ENCODE data around the gene TSPAN4.

Gene TSPAN4

DNA sequence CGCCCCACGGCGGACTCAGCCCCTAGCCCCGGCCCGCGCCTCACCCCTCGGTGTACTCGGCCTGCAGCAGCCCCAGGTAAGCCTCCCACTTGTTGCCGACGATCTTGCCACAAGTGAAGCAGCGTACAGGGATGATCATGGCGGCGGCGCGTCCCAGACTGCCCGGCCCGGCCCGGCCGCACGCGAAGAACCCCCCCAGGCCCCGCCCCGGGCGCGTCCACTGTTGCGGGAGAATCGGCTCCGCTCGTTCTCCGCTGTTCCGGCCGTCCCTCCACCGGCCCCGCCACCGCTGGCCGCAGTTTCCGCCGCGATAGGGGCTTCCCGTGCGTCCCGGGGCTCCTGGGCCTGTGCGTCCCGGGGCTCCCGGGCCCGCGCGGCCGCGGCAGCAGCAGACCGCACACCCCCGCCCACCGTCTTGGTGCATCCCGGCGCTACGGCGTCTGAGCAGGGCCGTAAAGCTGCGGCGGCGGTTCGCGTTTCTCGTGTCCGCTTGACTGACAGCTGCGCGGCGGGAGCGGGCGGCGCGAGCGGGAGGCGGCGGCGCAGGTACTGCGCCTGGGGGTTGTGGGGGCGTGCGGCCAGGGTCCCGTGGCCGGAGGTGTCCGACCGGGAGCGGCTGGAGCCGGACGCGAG lies at the start of gene TSPAN4, which contains the start of gene POLR2L:
TSS of gene TSPAN4 (plus strand) at position 483 of the 633 bp plus-strand sequence. CDS start 7,453 bp downstream, outside the sequence.
TSS of gene POLR2L (minus strand) at position 160 of the 633 bp plus-strand sequence. CDS start at position 139, 21 bp downstream.
- peak; percentile 82 to 86 (median 82) for DNase-seq

GRCh38 chr11:792873-793272 lies 49.8 kb upstream of the TSPAN4 start:
- DNase-seq, result no peak

GRCh38 chr11:793556-793955 lies 49.1 kb upstream of the TSPAN4 start:
- DNase-seq, result no peak

DNA sequence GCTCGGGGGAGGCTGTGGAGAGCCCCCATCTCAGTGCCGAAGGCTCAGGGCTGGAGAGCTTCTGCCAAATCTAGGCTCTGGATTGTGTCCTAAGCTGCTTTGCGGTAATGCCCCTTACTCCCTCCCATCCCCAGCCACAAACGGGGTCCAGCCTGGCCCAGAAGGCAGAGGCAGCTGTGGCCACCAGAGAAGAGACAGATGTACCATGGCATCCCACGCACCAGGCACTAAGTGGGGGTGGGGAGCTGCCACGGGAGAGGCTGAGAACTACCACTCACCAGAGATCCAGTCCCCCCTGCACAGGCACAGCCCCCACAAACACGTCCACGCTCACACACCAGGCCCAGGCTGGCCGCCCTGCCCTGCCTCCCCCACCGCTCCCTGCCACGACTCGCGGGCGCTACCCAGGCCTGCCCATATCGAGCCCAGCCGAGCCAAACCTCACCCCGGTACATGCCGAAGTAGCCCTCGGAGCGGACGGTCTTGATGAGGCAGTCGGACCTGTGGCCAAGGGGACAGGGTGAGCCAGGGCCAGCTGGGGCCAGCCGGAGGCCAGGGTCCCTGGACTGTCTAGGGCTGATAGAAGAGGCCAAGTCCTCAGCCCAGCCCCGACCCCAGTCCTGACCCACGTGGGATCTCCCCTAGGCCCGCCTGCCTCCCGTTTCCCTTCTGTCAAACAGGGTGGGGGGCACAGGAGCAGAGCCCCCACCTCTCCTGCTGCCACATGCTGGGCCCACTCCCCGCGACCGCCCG lies 48.5 kb upstream of the TSPAN4 start:
- no peak for DNase-seq

GRCh38 chr11:794766-795633 lies 47.7 kb upstream of the TSPAN4 start:
- no peak for DNase-seq

GRCh38 chr11:795634-796564 lies 46.8 kb upstream of the TSPAN4 start:
- DNase-seq, result peak; percentile 74 to 84 (median 76)

DNA sequence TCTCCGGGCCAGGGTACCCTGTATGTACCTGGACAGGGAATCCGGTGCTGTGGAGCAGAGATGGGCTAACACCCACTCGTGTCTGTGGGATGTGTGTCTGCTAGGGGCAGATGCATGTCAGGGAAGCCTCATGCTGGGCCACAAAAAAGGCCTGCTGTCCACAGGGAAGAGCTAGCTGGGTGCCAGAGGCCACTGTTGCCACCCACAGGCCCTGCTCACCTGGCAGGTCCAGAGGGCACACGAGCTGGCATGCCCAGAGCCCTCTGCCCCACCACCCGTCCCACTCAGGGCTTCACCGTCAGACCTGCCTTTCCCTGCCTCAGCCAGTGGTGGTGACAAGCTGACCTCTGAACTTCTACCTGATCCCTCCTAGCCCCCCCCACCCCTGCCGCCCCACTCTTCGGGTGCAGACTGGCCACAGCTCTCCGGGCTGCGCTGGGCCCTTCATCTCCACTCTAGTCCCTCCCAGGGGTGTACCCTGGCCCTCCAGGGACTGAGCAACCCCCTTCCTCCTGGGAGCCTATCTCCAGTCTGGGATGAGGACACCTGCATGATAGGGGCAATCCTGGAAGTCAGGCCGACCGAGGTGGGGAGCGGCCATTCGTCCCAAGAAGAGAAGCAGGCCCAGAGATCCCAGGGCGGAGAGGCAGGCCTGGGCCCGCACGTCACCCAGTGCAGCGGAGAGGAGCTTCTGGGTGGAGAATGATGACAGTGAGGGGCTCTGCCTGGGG lies 45.9 kb upstream of the TSPAN4 start:
- no peak for DNase-seq

- peak; percentile 52 to 70 (median 60) for DNase-seq
Observed at GRCh38 chr11:797296-798092, 45.2 kb upstream of the TSPAN4 start.

GRCh38 chr11:798093-798713 lies 44.4 kb upstream of the TSPAN4 start, which contains the start of gene SLC25A22:
Gene SLC25A22, minus strand, starts transcription at chr11:798281. Its CDS starts 3,275 bp downstream, at chr11:795006.
- peak; percentile 65 to 76 (median 74) for DNase-seq

- no peak for DNase-seq
Observed at GRCh38 chr11:799641-800316, 42.9 kb upstream of the TSPAN4 start.

DNA sequence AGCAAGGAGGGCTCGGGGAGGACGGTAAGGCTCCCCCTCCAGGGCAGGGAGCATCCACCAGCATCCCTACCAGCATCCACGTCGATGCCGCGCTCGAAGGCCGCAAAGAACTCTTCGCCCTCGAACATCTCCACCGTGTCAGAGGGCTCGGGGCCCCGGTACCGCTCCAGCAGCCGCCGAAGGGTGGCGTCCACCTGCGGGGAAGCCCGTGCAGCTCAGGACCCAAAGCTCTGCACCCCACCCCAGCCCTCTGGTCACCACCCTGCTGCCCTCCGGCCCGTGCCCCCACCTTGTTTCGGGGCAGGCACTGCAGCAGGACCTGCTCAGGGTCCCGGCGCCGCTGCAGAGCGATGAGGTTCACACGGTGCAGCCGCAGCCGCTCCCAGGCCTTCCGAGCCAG lies 42.2 kb upstream of the TSPAN4 start:
- DNase-seq, result no peak

GRCh38 chr11:801097-801780 lies 41.4 kb upstream of the TSPAN4 start:
- no peak for DNase-seq

- DNase-seq, result no peak
Observed at GRCh38 chr11:802018-802617, 40.5 kb upstream of the TSPAN4 start.

GRCh38 chr11:802693-803466 lies 39.8 kb upstream of the TSPAN4 start:
- DNase-seq, result no peak

- no peak for DNase-seq
Observed at GRCh38 chr11:803467-803742, 39.2 kb upstream of the TSPAN4 start.

DNA sequence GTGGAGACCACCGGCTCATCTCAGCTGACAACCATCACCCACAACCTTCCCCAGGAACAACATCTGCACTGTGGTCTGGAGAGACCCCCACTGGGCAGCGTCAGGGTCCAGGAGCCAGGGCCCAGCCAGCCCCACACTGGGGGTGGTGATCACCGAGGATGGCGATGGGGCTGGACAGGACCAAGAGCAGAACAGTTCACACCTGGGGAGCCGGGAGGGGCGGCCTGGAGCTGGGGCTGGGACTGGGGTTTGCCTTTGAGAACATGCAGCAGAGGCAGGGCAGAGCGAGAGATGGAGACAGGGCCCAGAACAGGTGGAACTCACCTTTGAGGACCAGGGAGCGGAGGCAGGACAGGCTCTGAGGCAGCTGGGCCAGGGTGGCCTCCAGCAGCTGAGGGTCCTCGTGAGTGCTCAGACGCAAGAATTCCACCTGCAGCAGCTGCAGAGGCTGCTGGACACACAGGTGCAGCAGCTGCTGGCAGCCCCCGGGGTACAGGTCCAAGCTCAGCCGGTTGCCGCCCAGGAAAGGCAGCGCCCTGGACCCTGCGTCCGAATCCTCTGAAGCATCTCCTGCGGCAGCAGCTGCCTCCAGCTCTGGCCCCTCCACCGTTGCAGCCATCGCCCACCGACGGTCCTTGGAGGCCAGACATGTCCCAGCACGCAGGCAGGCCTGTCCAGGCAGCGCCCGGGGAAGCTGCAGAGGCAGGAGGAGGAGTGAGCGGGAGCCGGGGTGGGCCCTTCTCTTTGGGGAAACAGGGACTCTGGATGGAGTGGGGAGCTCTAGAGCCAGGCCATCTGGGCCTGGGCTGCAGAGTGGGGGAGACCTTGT lies 38.7 kb upstream of the TSPAN4 start:
- no peak for DNase-seq

DNA sequence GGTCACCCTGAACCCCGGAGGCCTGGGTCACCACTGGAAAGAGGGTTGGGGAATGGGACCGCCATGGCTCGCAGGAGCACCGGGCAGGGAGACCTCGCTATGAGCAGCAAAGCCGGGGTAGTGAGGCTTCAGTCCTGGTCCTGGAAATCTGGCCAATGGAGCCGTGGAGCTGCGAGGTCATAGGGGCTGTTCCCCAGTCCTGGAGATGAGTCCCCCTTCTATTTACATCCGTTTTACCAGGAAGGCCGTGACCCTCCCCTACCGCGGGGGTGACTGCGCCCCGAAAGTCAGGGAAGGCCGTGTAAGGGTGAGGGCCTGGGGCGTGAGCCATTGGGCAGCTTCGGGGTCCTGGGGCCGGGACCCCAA lies 38.1 kb upstream of the TSPAN4 start:
- DNase-seq, result no peak
